BJ (cell line): ENCODE results near the gene ZBTB40. TPM values are rescaled to one million over a fixed set of nuclear protein-coding genes. Genes with fewer than 3 reads are reported as not detected.

Experiments used
- CTCF ChIA-PET: fragments of 350-600 bp; formaldehyde crosslinking; extraction: SDS; loops from one replicate; lab custom pipeline; 2021; ENCODE audit warnings: antibody characterized with exemption, inconsistent platforms; lab: Yijun Ruan, JAX
- POLR2A ChIA-PET: fragments of 300-600 bp; sonication (Branson Sonifier 250); formaldehyde crosslinking; extraction: SDS; loops from one replicate; lab custom pipeline; 2021; ENCODE audit warnings: antibody characterized with exemption; lab: Charles Lee
- DNase-seq: peaks from one replicate; pipeline ENCODE4 v3.0.0-alpha.2; 2011; ENCODE audit warnings: low read depth
- H3K27me3 ChIP-seq: 2 replicates; pipeline ENCODE4 v1.6.0; 2011; ENCODE audit warnings: low read length; ENCODE audit not compliant: control insufficient read depth, insufficient read depth
- H3K36me3 ChIP-seq: 2 replicates; pipeline ENCODE4 v1.5.1; 2011; ENCODE audit warnings: low read length; ENCODE audit not compliant: control insufficient read depth, insufficient read depth
- H3K4me3 ChIP-seq: 2 replicates; pipeline ENCODE4 v1.5.1; 2011; ENCODE audit warnings: low read depth, mild to moderate bottlenecking, control low read depth, low read length
- CTCF ChIP-seq: IDR thresholded peaks from 2 replicates; pipeline ENCODE4 v1.5.1; 2011; ENCODE audit warnings: low read depth, mild to moderate bottlenecking, control low read depth, inconsistent platforms, low read length, moderate library complexity; ENCODE audit not compliant: insufficient read depth
- polyA plus RNA-seq: library from polyadenylated mRNA; depleted of rRNA; stranded (reverse); fragments of >200 nt; gene quantifications from 2 replicates; pipeline ENCODE4 v1.2.3, GENCODE V29; 2011

ZBTB40 gene
- polyA plus RNA-seq, 1 experiment, result 5.0 TPM

- Histone ChIP-seq H3K4me3 (no peak overlapping the region), H3K27me3 (no peaks in the 10 kb centered on the region; the same call in 1 of the 2 replicates), H3K36me3 (no peaks in the 10 kb centered on the region)
- TF ChIP-seq CTCF, result no peak
- no peak for DNase-seq
- CTCF ChIA-PET, result interaction anchor here (2.1 to 12.8 kb wide), 3 partner anchors 229 to 306 kb away, joined by 4 to 237 read pairs (median 19); partner anchors contain the start of gene C1QC
- POLR2A ChIA-PET, result no interaction called here
Observed at GRCh38 chr1:22413799-22414198, 37.9 kb upstream of the ZBTB40 start.

GRCh38 chr1:22414244-22414751 is 37.4 kb upstream of the ZBTB40 start:
- H3K27me3 ChIP-seq, result no peaks in the 10 kb centered on the region; the same call in 1 of the 2 replicates
- ChIA-PET CTCF (interaction anchor here (0.7 to 12.8 kb wide), 4 partner anchors 229 to 433 kb away, joined by 3 to 237 read pairs (median 12); partner anchors contain the start of gene C1QC), POLR2A (no interaction called here)
- DNase-seq, result no peak
- H3K4me3 ChIP-seq, result no peak overlapping the region
- H3K36me3 ChIP-seq, result no peaks in the 10 kb centered on the region
- no peak for TF ChIP-seq CTCF

GRCh38 chr1:22415489-22415888 is 36.2 kb upstream of the ZBTB40 start:
- ChIA-PET CTCF (interaction anchor here (0.6 to 12.8 kb wide), 16 partner anchors 20 to 323 kb away, joined by 3 to 237 read pairs (median 5); partner anchors contain the start of gene C1QC), POLR2A (no interaction called here)
- Histone ChIP-seq H3K36me3 (no peaks in the 10 kb centered on the region), H3K4me3 (no peak overlapping the region), H3K27me3 (no peaks in the 10 kb centered on the region; the same call in 1 of the 2 replicates)
- DNase-seq, result no peak
- TF ChIP-seq CTCF, result no peak

- POLR2A ChIA-PET, result no interaction called here
Observed at GRCh38 chr1:22416555-22417454, 34.8 kb upstream of the ZBTB40 start.

More at GRCh38 chr1:22416555-22417454, 34.8 kb upstream of the ZBTB40 start:
- Histone ChIP-seq H3K36me3 (no peaks in the 10 kb centered on the region), H3K27me3 (no peaks in the 10 kb centered on the region; the same call in 1 of the 2 replicates), H3K4me3 (no peak overlapping the region)
- CTCF ChIA-PET, result interaction anchor here (0.6 to 12.8 kb wide), 47 partner anchors 7 to 1047 kb away, joined by 3 to 237 read pairs (median 4); partner anchors contain the start of genes C1QC and CDC42
- TF ChIP-seq CTCF, result peak; percentile 96
- DNase-seq, result no peak
